AG09319 (cell line): ENCODE results near the gene RSBN1L.

Source experiments
- DNase-seq: peaks from one replicate; pipeline ENCODE4 v3.0.0-alpha.2; 2010; ENCODE audit warnings: low read depth; ENCODE audit errors: extremely low read depth
- CTCF ChIP-seq: IDR thresholded peaks from 2 replicates; pipeline ENCODE4 v1.5.1; 2011; ENCODE audit warnings: low read depth, mild to moderate bottlenecking, inconsistent platforms, low read length, moderate library complexity

RSBN1L gene

DNA sequence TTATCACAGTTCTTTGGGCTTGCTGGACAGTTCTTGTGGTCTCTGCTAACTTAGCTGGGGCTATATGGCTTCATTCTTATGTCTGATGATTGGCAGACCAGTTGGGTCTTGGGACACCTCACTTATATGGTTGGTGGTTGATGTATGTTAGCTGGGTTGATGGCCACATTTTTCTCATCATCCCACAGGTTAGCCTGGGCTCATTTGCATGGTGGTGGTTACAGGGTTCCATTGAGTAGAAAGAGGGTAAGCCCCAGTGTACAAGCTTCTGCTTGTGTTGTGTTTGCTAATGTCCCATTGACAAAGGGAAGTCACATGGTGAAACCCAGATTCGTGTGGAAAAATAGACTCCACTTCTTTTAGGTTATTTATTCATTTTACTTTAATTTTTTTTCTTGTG is 61.3 kb downstream of the RSBN1L start:
- no peak for TF ChIP-seq CTCF
- DNase-seq, result no peak

DNA sequence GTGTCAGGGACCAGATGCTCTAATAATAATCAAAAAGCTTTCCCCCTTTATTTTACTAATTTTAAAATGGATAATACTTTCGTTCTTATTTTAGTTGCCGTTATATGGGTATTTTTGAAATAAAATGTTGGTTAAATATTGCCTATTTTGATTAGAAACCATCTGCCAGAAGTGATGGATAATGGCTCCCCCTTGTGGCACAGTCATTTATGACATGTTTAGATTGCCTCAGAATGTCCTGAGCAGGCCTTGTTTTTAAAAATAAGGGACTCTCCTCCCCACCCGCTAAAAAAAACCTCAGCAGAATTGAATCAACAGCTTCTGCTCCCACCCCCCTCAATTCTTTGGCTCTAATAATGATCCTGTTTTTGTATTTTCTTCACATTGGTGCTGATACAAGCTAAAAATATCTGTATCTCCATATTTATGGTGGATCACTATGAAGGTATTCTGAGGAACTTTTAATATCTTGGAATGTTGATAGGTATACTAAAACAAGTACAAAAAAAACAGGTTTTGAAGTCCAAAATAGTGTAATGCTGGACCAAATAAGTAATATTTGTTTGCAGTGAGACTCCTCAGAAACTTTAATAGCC is 63.1 kb downstream of the RSBN1L start:
- peak; percentile 42 for DNase-seq
- peak; percentile 71 for TF ChIP-seq CTCF

- TF ChIP-seq CTCF, result no peak
- DNase-seq, result no peak
Measured at GRCh38 chr7:77760809-77761453, 64.7 kb downstream of the RSBN1L start.

GRCh38 chr7:77765481-77765880 is 69.2 kb downstream of the RSBN1L start:
- DNase-seq, result no peak
- TF ChIP-seq CTCF, result no peak

GRCh38 chr7:77765906-77766800 is 69.9 kb downstream of the RSBN1L start:
- DNase-seq, result no peak
- no peak for TF ChIP-seq CTCF

DNA sequence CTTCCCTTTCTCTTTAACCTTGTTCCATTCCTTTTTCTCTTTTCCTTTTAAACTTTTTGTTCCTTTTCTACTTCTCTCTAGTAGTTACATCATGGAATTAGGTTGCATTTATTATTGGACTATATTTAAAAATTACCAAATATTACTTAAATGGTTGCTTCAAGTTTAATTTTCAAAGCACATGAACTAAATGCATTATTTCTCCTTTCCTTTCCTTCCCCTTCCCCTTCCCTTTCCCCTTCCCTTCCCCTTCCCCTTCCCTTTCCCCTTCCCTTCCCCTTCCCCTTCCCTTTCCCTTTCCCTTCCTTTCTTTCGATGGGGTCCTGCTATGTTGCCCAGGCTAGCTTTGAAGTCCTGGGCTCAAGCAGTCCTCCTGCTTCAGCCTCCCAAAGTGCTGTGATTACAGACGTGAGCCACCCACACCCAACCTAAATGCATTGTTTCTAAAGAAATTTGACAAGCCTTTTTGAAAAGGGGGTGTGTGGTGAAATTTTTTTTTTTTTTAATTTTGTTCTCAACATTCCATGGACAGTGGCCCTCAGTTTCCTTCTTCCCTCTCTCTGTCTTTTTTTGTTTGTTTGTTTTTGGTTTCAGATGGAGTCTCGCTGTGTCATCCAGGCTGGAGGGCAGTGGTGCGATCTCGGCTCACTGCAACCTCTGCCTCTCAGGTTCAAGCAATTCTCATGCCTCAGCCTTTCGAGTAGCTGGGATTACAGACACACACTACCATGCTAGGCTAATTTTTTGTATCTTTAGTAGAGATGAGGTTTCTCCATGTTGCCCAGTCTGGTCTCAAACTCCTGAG is 70.7 kb downstream of the RSBN1L start:
- TF ChIP-seq CTCF, result no peak
- DNase-seq, result no peak
